Neuronal stem cell (in vitro differentiated cells): Measurements from ENCODE around the gene ZNF334.

Experiments used
- DNase-seq: peaks from one replicate; pipeline ENCODE4 v3.0.0-alpha.2; 2013; ENCODE audit warnings: low spot score
- H2AFZ ChIP-seq: one replicate; pipeline ENCODE4 v1.6.1; 2013; ENCODE audit warnings: mild to moderate bottlenecking, low read length, inconsistent platforms
- H2AK5ac ChIP-seq: 2 replicates; pipeline ENCODE4 v1.6.1; 2013; ENCODE audit warnings: low read depth, mild to moderate bottlenecking, inconsistent platforms, low read length, moderate library complexity, mixed read lengths
- H2BK120ac ChIP-seq: 2 replicates; pipeline ENCODE4 v1.6.1; 2013; ENCODE audit warnings: low read depth, mild to moderate bottlenecking, inconsistent platforms, low read length, moderate library complexity, mixed read lengths
- H2BK12ac ChIP-seq: one replicate; pipeline ENCODE4 v1.6.1; 2013; ENCODE audit warnings: low read length, inconsistent platforms
- H2BK15ac ChIP-seq: 2 replicates; pipeline ENCODE4 v1.6.1; 2013; ENCODE audit warnings: mild to moderate bottlenecking, low read length, inconsistent platforms, mixed read lengths
- H2BK5ac ChIP-seq: one replicate; pipeline ENCODE4 v1.6.1; 2013; ENCODE audit warnings: inconsistent platforms, mild to moderate bottlenecking, low read length, moderate library complexity
- H3K14ac ChIP-seq: one replicate; pipeline ENCODE4 v1.6.1; 2013; ENCODE audit warnings: low read length, inconsistent platforms
- H3K18ac ChIP-seq: 2 replicates; pipeline ENCODE4 v1.6.1; 2013; ENCODE audit warnings: low read length, inconsistent platforms
- H3K23ac ChIP-seq: 2 replicates; pipeline ENCODE4 v1.6.1; 2013; ENCODE audit warnings: low read depth, mild to moderate bottlenecking, mixed read lengths, low read length, inconsistent platforms; ENCODE audit not compliant: poor library complexity
- H3K27ac ChIP-seq: replicated peaks from 3 replicates; pipeline ENCODE4 v1.5.1; 2013; ENCODE audit warnings: low read length, inconsistent platforms
- H3K27me3 ChIP-seq, 3 experiments: 2 replicates each; pipeline ENCODE4 v1.6.1; 2013; ENCODE audit warnings: low read length in 3 of 3, mild to moderate bottlenecking in 2 of 3, inconsistent platforms in 1 of 3, low read depth in 1 of 3, mixed read lengths in 1 of 3, moderate library complexity in 1 of 3; ENCODE audit not compliant: control insufficient read depth in 3 of 3, insufficient read depth in 3 of 3
- H3K36me3 ChIP-seq, 2 donors: replicated peaks in 1 of 2; 2 replicates each; pipeline ENCODE4 v1.6.1; 2013; ENCODE audit warnings: low read length in 2 of 2; ENCODE audit not compliant: control insufficient read depth in 2 of 2, insufficient read depth in 2 of 2
- H3K4ac ChIP-seq: 2 replicates; pipeline ENCODE4 v1.6.1; 2013; ENCODE audit warnings: inconsistent platforms, mild to moderate bottlenecking, low read length, moderate library complexity
- H3K4me1 ChIP-seq, 2 donors: 1 replicate in 1 of 2; 2 replicates in 1 of 2; pipeline ENCODE4 v1.6.1; 2013; ENCODE audit warnings: low read length in 2 of 2, low read depth in 1 of 2; ENCODE audit not compliant: control insufficient read depth in 2 of 2, insufficient read depth in 1 of 2
- H3K4me2 ChIP-seq: one replicate; pipeline ENCODE4 v1.6.1; 2013; ENCODE audit warnings: mild to moderate bottlenecking, low read length, inconsistent platforms; ENCODE audit not compliant: insufficient read depth, poor library complexity, severe bottlenecking
- H3K4me3 ChIP-seq, 2 donors: 2 replicates each; pipeline ENCODE4 v1.5.1; 2013; ENCODE audit warnings: low read length in 2 of 2, mild to moderate bottlenecking in 2 of 2, inconsistent platforms in 1 of 2, moderate library complexity in 1 of 2
- H3K79me1 ChIP-seq: one replicate; pipeline ENCODE4 v1.6.1; 2013; ENCODE audit warnings: low read depth, mild to moderate bottlenecking, inconsistent platforms, low read length, moderate library complexity
- H3K9ac ChIP-seq: one replicate; pipeline ENCODE4 v1.6.1; 2013; ENCODE audit warnings: mild to moderate bottlenecking, low read depth, low read length, inconsistent platforms; ENCODE audit not compliant: poor library complexity
- H3K9me3 ChIP-seq, 2 donors: replicated peaks in 1 of 2; 2 replicates each; pipeline versions ENCODE3 to v1.6.1; 2013; ENCODE audit warnings: low read length in 2 of 2, mild to moderate bottlenecking in 2 of 2, inconsistent platforms in 1 of 2, low read depth in 1 of 2, mixed read lengths in 1 of 2, moderate library complexity in 1 of 2; ENCODE audit not compliant: control insufficient read depth in 2 of 2, insufficient read depth in 1 of 2
- H4K8ac ChIP-seq: one replicate; pipeline ENCODE4 v1.6.1; 2013; ENCODE audit warnings: low read depth, mild to moderate bottlenecking, inconsistent platforms, low read length, moderate library complexity
- H4K91ac ChIP-seq: one replicate; pipeline ENCODE4 v1.6.1; 2013; ENCODE audit warnings: low read length, low read depth, mild to moderate bottlenecking, inconsistent platforms; ENCODE audit not compliant: poor library complexity
- WGBS, 2 donors: extraction: QIAGEN DNeasy Blood & Tissue Kit; methylation state at CpG; one replicate each; pipeline ENCODE4 v1.1.7; 2013; ENCODE audit warnings: missing lambda C conversion rate in 2 of 2, mixed read lengths in 1 of 2; ENCODE audit not compliant: insufficient read length in 2 of 2, insufficient replicate concordance in 1 of 2; ENCODE audit errors: extremely low coverage in 2 of 2; 5-methylcytosine and 5-hydroxymethylcytosine counted together

Gene ZNF334

GRCh38 chr20:46487628-46488027, 25.7 kb downstream of the ZNF334 start:
- Histone ChIP-seq H2BK12ac (no peak overlapping the region), H2AK5ac (no peak overlapping the region), H3K27me3 (no peaks in the 10 kb centered on the region), H3K4me2 (no peak overlapping the region), H3K36me3 (no peaks in the 10 kb centered on the region), H4K8ac (no peak overlapping the region), H3K4me3 (no peak overlapping the region), H3K9ac (no peak overlapping the region), H3K9me3 (peaks cover 1 to 3% of the 10 kb centered on the region in 2 donors), H3K23ac (no peak overlapping the region), H2BK15ac (no peak overlapping the region), H3K14ac (no peak overlapping the region), H2BK120ac (no peak overlapping the region), H3K18ac (no peak overlapping the region), H3K4ac (no peak overlapping the region), H2BK5ac (no peak overlapping the region), H3K27ac (no peak overlapping the region), H2AFZ (no peak overlapping the region), H3K79me1 (no peaks in the 10 kb centered on the region), H3K4me1 (peaks cover 0 to 2% of the 10 kb centered on the region in 2 donors), H4K91ac (no peak overlapping the region)
- DNase-seq: no peak
- WGBS, 2 donors: no CpG with 5 or more reads among the region's 2 CpGs

GRCh38 chr20:46485431-46485830, 27.9 kb downstream of the ZNF334 start:
- Histone ChIP-seq H3K36me3 (no peaks in the 10 kb centered on the region), H2AFZ (no peak overlapping the region), H3K79me1 (no peaks in the 10 kb centered on the region), H3K14ac (no peak overlapping the region), H3K4me2 (no peak overlapping the region), H3K4me3 (no peak overlapping the region), H3K27me3 (no peaks in the 10 kb centered on the region), H3K4me1 (peaks cover 0 to 2% of the 10 kb centered on the region in 2 donors), H3K18ac (no peak overlapping the region), H3K4ac (no peak overlapping the region), H4K91ac (no peak overlapping the region), H4K8ac (no peak overlapping the region), H2BK120ac (no peak overlapping the region), H2BK15ac (no peak overlapping the region), H2BK12ac (no peak overlapping the region), H3K9me3 (peaks cover 0 to 1% of the 10 kb centered on the region in 2 donors), H2AK5ac (no peak overlapping the region), H3K9ac (no peak overlapping the region), H2BK5ac (no peak overlapping the region), H3K23ac (no peak overlapping the region), H3K27ac (no peak overlapping the region)
- WGBS, 2 donors: no CpG with 5 or more reads among the region's 4 CpGs
- no peak for DNase-seq

- H2BK120ac ChIP-seq: no peak overlapping the region
- no peak overlapping the region for H2BK5ac ChIP-seq
- H3K4me1 ChIP-seq: peaks cover 0 to 2% of the 10 kb centered on the region in 2 donors
- H3K27ac ChIP-seq: no peak overlapping the region
- H3K36me3 ChIP-seq: no peaks in the 10 kb centered on the region
- H3K79me1 ChIP-seq: no peaks in the 10 kb centered on the region
- peaks cover 0 to 1% of the 10 kb centered on the region in 2 donors for H3K9me3 ChIP-seq
- no peak overlapping the region for H3K4me3 ChIP-seq
- no peak overlapping the region for H4K8ac ChIP-seq
- H3K27me3 ChIP-seq: no peaks in the 10 kb centered on the region
- WGBS, 2 donors: no CpG with 5 or more reads among the region's 3 CpGs
- no peak overlapping the region for H3K18ac ChIP-seq
- H3K4ac ChIP-seq: no peak overlapping the region
- H3K14ac ChIP-seq: no peak overlapping the region
- no peak for DNase-seq
- no peak overlapping the region for H2AK5ac ChIP-seq
- H3K4me2 ChIP-seq: no peak overlapping the region
- H2BK15ac ChIP-seq: no peak overlapping the region
- no peak overlapping the region for H3K23ac ChIP-seq
- no peak overlapping the region for H3K9ac ChIP-seq
- H4K91ac ChIP-seq: no peak overlapping the region
- no peak overlapping the region for H2BK12ac ChIP-seq
- no peak overlapping the region for H2AFZ ChIP-seq
Observed at GRCh38 chr20:46484954-46485353, 28.4 kb downstream of the ZNF334 start.

- no peak overlapping the region for H4K8ac ChIP-seq
- no peak overlapping the region for H3K4me3 ChIP-seq
- no CpG with 5 or more reads among the region's 2 CpGs for WGBS, 2 donors
- no peak overlapping the region for H4K91ac ChIP-seq
- H3K4me1 ChIP-seq: peaks cover 0 to 2% of the 10 kb centered on the region in 2 donors
- no peak overlapping the region for H3K23ac ChIP-seq
- DNase-seq: no peak
- H2BK5ac ChIP-seq: no peak overlapping the region
- H3K18ac ChIP-seq: no peak overlapping the region
- no peak overlapping the region for H3K9ac ChIP-seq
- no peak overlapping the region for H2AK5ac ChIP-seq
- H2AFZ ChIP-seq: no peak overlapping the region
- peaks cover 0 to 1% of the 10 kb centered on the region in 2 donors for H3K9me3 ChIP-seq
- H3K27ac ChIP-seq: no peak overlapping the region
- no peaks in the 10 kb centered on the region for H3K36me3 ChIP-seq
- H2BK12ac ChIP-seq: no peak overlapping the region
- no peak overlapping the region for H3K14ac ChIP-seq
- H2BK15ac ChIP-seq: no peak overlapping the region
- H3K4ac ChIP-seq: no peak overlapping the region
- H2BK120ac ChIP-seq: no peak overlapping the region
- H3K79me1 ChIP-seq: no peaks in the 10 kb centered on the region
- H3K27me3 ChIP-seq: no peaks in the 10 kb centered on the region
- no peak overlapping the region for H3K4me2 ChIP-seq
Observed at GRCh38 chr20:46483879-46484278, 29.5 kb downstream of the ZNF334 start.
